GM23338 (cell line): ENCODE results near the gene CHMP4A. TPM values are rescaled to one million over a fixed set of nuclear protein-coding genes. Genes with fewer than 3 reads are reported as not detected.

ENCODE experiments used
- ATAC-seq: fragments of 200-7000 bp; cut with Tn5 transposase; 3 replicates; pipeline ENCODE4 v1.9.1; 2020
- DNase-seq: peaks from one replicate; pipeline ENCODE4 v3.0.0-alpha.2; 2015; ENCODE audit warnings: low spot score
- H2AFZ ChIP-seq: fragments of 200-600 bp; sonication (generic); 2 replicates; pipeline ENCODE4 v1.8.0; 2016; ENCODE audit warnings: antibody characterized with exemption, mild to moderate bottlenecking, moderate library complexity
- H3F3A ChIP-seq: fragments of 200-600 bp; sonication (generic); replicated peaks from 2 replicates; pipeline ENCODE4 v1.8.0; 2017; ENCODE audit warnings: antibody characterized with exemption, mixed run types, low read depth
- H3K27ac ChIP-seq: fragments of 200-600 bp; sonication (generic); 2 replicates; pipeline ENCODE4 v1.6.1; 2016; ENCODE audit warnings: low read depth
- H3K27me3 ChIP-seq: fragments of 200-600 bp; sonication (generic); 2 replicates; pipeline ENCODE4 v1.8.0; 2016; ENCODE audit warnings: mild to moderate bottlenecking, mixed run types, moderate library complexity; ENCODE audit not compliant: insufficient read depth
- H3K36me3 ChIP-seq: fragments of 200-600 bp; sonication (generic); 2 replicates; pipeline ENCODE4 v1.8.0; 2016; ENCODE audit warnings: mild to moderate bottlenecking; ENCODE audit not compliant: insufficient read depth
- H3K4me1 ChIP-seq: fragments of 200-600 bp; sonication (generic); 2 replicates; pipeline ENCODE4 v1.8.0; 2016; ENCODE audit warnings: mild to moderate bottlenecking, moderate library complexity; ENCODE audit not compliant: insufficient read depth
- H3K4me2 ChIP-seq: fragments of 200-600 bp; sonication (generic); 2 replicates; pipeline ENCODE4 v1.7.1; 2017; ENCODE audit warnings: mixed run types
- H3K4me3 ChIP-seq: fragments of 200-600 bp; sonication (generic); 2 replicates; pipeline ENCODE4 v1.6.1; 2016; ENCODE audit warnings: mixed run types
- H3K79me2 ChIP-seq: fragments of 200-600 bp; sonication (generic); replicated peaks from 2 replicates; pipeline ENCODE4 v1.8.0; 2017; ENCODE audit warnings: mild to moderate bottlenecking; ENCODE audit not compliant: insufficient read depth
- H3K9me2 ChIP-seq: fragments of 200-600 bp; sonication (generic); 2 replicates; pipeline ENCODE4 v1.8.0; 2017; ENCODE audit not compliant: insufficient read depth
- H4K20me1 ChIP-seq: fragments of 200-600 bp; sonication (generic); replicated peaks from 2 replicates; pipeline ENCODE4 v1.8.0; 2017; ENCODE audit warnings: mild to moderate bottlenecking; ENCODE audit not compliant: insufficient read depth
- H3K27ac Mint-ChIP-seq: 2 replicates; pipeline ENCODE4 v1.8.0; 2020; ENCODE audit warnings: inconsistent platforms, mild to moderate bottlenecking, moderate library complexity, mixed read lengths
- H3K27me3 Mint-ChIP-seq: 3 replicates; pipeline ENCODE4 v1.8.0; 2022; ENCODE audit warnings: low read depth, mild to moderate bottlenecking, moderate library complexity, mixed read lengths, inconsistent platforms; ENCODE audit not compliant: insufficient read depth, poor library complexity
- H3K36me3 Mint-ChIP-seq: 3 replicates; pipeline ENCODE4 v1.8.0; 2021; ENCODE audit warnings: low read depth, mild to moderate bottlenecking, inconsistent platforms, moderate library complexity, mixed read lengths
- H3K4me1 Mint-ChIP-seq: 3 replicates; pipeline ENCODE4 v1.8.0; 2020; ENCODE audit warnings: mild to moderate bottlenecking, inconsistent platforms, mixed read lengths
- H3K4me3 Mint-ChIP-seq: 3 replicates; pipeline ENCODE4 v1.8.0; 2021; ENCODE audit warnings: moderate library complexity, mild to moderate bottlenecking, inconsistent platforms, mixed read lengths
- H3K9me3 Mint-ChIP-seq: 3 replicates; pipeline ENCODE4 v1.8.0; 2020; ENCODE audit warnings: moderate library complexity, mild to moderate bottlenecking, inconsistent platforms, mixed read lengths
- CREB1 ChIP-seq: fragments of 250-450 bp; sonication (Bioruptor Pico); IDR thresholded peaks from 2 replicates; pipeline ENCODE4 v1.5.0; 2020; ENCODE audit warnings: low read depth, mild to moderate bottlenecking, moderate library complexity
- CTCF ChIP-seq, 2 experiments: fragments of 200-600 bp in 1 of 2; sonication (generic) in 1 of 2; conservative IDR thresholded peaks; 2 replicates each; pipeline versions ENCODE4 v1.5.1 to v1.6.1; 2016 to 2017; ENCODE audit warnings: antibody characterized with exemption in 2 of 2, low read depth in 2 of 2, mild to moderate bottlenecking in 2 of 2, moderate library complexity in 1 of 2
- ETS1 ChIP-seq: IDR thresholded peaks from 2 replicates; pipeline ENCODE4 v1.6.1; 2016; ENCODE audit warnings: antibody characterized with exemption
- EZH2 ChIP-seq: fragments of 200-600 bp; sonication (generic); IDR thresholded peaks from one replicate; pipeline ENCODE4 v1.8.0; 2017; ENCODE audit warnings: antibody characterized with exemption, mild to moderate bottlenecking, low read depth; ENCODE audit not compliant: unreplicated experiment
- EZH2phosphoT487 ChIP-seq: fragments of 200-600 bp; sonication (generic); IDR thresholded peaks from one replicate; pipeline ENCODE4 v1.8.1; 2018; ENCODE audit warnings: antibody characterized with exemption; ENCODE audit not compliant: unreplicated experiment
- JUNB ChIP-seq: IDR thresholded peaks from one replicate; pipeline ENCODE4 v1.6.1; 2016; ENCODE audit warnings: antibody characterized with exemption; ENCODE audit not compliant: unreplicated experiment
- NANOG ChIP-seq: IDR thresholded peaks from 2 replicates; pipeline ENCODE4 v1.6.1; 2016; ENCODE audit warnings: antibody characterized with exemption, borderline replicate concordance
- POLR2AphosphoS5 ChIP-seq: IDR thresholded peaks from 2 replicates; pipeline ENCODE4 v1.6.1; 2016; ENCODE audit warnings: antibody characterized with exemption, low read depth
- REST ChIP-seq: IDR thresholded peaks from one replicate; pipeline ENCODE4 v1.6.1; 2018; ENCODE audit warnings: antibody characterized with exemption; ENCODE audit not compliant: unreplicated experiment
- STAT1 ChIP-seq: IDR thresholded peaks from one replicate; pipeline ENCODE4 v1.6.1; 2016; ENCODE audit warnings: antibody characterized with exemption; ENCODE audit not compliant: unreplicated experiment
- ZNF114 ChIP-seq: fragments of 250-450 bp; sonication (Bioruptor Pico); IDR thresholded peaks from 2 replicates; pipeline ENCODE4 v1.5.0; 2020; ENCODE audit warnings: mild to moderate bottlenecking, moderate library complexity
- ZNF331 ChIP-seq: fragments of 250-450 bp; sonication (Bioruptor Pico); IDR thresholded peaks from 2 replicates; pipeline ENCODE4 v1.5.0; 2020; ENCODE audit warnings: low read depth, mild to moderate bottlenecking, moderate library complexity
- ZNF462 ChIP-seq: fragments of 250-450 bp; sonication (Bioruptor Pico); IDR thresholded peaks from 2 replicates; pipeline ENCODE4 v1.5.0; 2020; ENCODE audit warnings: mild to moderate bottlenecking, moderate library complexity
- polyA plus RNA-seq: library from polyadenylated mRNA; unstranded; fragments of >200 nt; fragmentation: Nextera tagmentation; extraction: Ambion mirVana; gene quantifications from 2 replicates; pipeline ENCODE4 v1.2.1, GENCODE V29; 2016
- total RNA-seq: library from RNA; depleted of rRNA; stranded (reverse); fragments of >200 nt; shearing (Covaris generic); gene quantifications from 2 replicates; pipeline ENCODE4 v1.2.3, GENCODE V29; 2014

The CHMP4A gene
- total and polyA plus RNA-seq, 2 experiments from 2014 or later, result 19.3 to 36.9 TPM

GRCh38 chr14:24185741-24186140 is 27.5 kb downstream of the CHMP4A start:
- peaks cover 17% of the 10 kb centered on the region for H3K4me1 Mint-ChIP-seq
- peaks cover 13% of the 10 kb centered on the region; the same call in 1 of the 2 replicates for H3K79me2 ChIP-seq
- H3K36me3 Mint-ChIP-seq, result peaks cover 71% of the 10 kb centered on the region
- no peaks in the 10 kb centered on the region; the same call in 1 of the 2 replicates for H3F3A ChIP-seq
- DNase-seq, result no peak
- no peak overlapping the region for H3K27ac ChIP-seq
- ATAC-seq, result no peak
- TF ChIP-seq CTCF (conservative IDR thresholded peaks at IDR 0.05; ENCODE audit: low read depth in 2 of 2) (no peak), ZNF114 (no peak), EZH2phosphoT487 (no peak), JUNB (no peak), ZNF462 (no peak), CREB1 (CRISPR knock-in tag) (no peak), NANOG (no peak), ETS1 (no peak), REST (no peak), POLR2AphosphoS5 (no peak), STAT1 (no peak), ZNF331 (no peak), EZH2 (no peak)
- H2AFZ ChIP-seq, result no peak overlapping the region
- peaks cover 10% of the 10 kb centered on the region for H3K4me1 ChIP-seq
- H3K27me3 Mint-ChIP-seq, result peaks cover 30% of the 10 kb centered on the region
- H3K9me2 ChIP-seq, result no peaks in the 10 kb centered on the region
- H4K20me1 ChIP-seq, result peaks cover 6% of the 10 kb centered on the region
- H3K36me3 ChIP-seq, result no peaks in the 10 kb centered on the region; the same call in 1 of the 2 replicates
- no peak overlapping the region for H3K4me3 ChIP-seq
- H3K4me2 ChIP-seq, result no peak overlapping the region
- peaks cover 3% of the 10 kb centered on the region; the same call in 2 of the 3 replicates for H3K9me3 Mint-ChIP-seq
- H3K27ac Mint-ChIP-seq, result no peak overlapping the region
- H3K4me3 Mint-ChIP-seq, result no peak overlapping the region
- H3K27me3 ChIP-seq, result no peaks in the 10 kb centered on the region
